ENCODE data around the gene NRXN2.

Gene NRXN2

GRCh38 chr11:64760759-64761420 is 37.9 kb upstream of the NRXN2 start:
- TF ChIP-seq, protein P1, sequence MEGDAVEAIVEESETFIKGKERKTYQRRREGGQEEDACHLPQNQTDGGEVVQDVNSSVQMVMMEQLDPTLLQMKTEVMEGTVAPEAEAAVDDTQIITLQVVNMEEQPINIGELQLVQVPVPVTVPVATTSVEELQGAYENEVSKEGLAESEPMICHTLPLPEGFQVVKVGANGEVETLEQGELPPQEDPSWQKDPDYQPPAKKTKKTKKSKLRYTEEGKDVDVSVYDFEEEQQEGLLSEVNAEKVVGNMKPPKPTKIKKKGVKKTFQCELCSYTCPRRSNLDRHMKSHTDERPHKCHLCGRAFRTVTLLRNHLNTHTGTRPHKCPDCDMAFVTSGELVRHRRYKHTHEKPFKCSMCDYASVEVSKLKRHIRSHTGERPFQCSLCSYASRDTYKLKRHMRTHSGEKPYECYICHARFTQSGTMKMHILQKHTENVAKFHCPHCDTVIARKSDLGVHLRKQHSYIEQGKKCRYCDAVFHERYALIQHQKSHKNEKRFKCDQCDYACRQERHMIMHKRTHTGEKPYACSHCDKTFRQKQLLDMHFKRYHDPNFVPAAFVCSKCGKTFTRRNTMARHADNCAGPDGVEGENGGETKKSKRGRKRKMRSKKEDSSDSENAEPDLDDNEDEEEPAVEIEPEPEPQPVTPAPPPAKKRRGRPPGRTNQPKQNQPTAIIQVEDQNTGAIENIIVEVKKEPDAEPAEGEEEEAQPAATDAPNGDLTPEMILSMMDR (IDR thresholded peaks at IDR 0.05; ENCODE audit: low read depth, low read length, poor library complexity, severe bottlenecking), result no peak
- TF ChIP-seq EZH2phosphoT487 (IDR thresholded peaks at IDR 0.05; ENCODE audit: borderline replicate concordance, low read length), result no peak
- peaks cover 30% of the 10 kb centered on the region for H4K20me1 ChIP-seq (ENCODE audit: control insufficient read depth, insufficient read depth, low read depth, low read length)
- no peaks in the 10 kb centered on the region for H3K9me3 ChIP-seq (ENCODE audit: control insufficient read depth, insufficient read depth, low read length)
- peaks cover 58% of the 10 kb centered on the region for H3K4me1 ChIP-seq (ENCODE audit: control insufficient read depth, low read length)
- H3K79me2 ChIP-seq (ENCODE audit: control insufficient read depth, low read length), result peaks cover 3% of the 10 kb centered on the region; the same call in 1 of the 2 replicates
- H3F3A ChIP-seq (ENCODE audit: control insufficient read depth, insufficient read depth), result peaks cover 48% of the 10 kb centered on the region
- no peak overlapping the region for H3K4me2 ChIP-seq (ENCODE audit: low read length)
- no peaks in the 10 kb centered on the region for H3K27me3 ChIP-seq (ENCODE audit: control insufficient read depth, low read length)
- H3K4me3 ChIP-seq (ENCODE audit: low read length), result no peak overlapping the region
- H3K27ac ChIP-seq (ENCODE audit: low read depth, low read length), result no peak overlapping the region
- H3K36me3 ChIP-seq (ENCODE audit: control insufficient read depth, low read length), result peaks cover 43% of the 10 kb centered on the region
- H3K9me2 ChIP-seq (replicated peaks; ENCODE audit: control insufficient read depth, low read length), result no peaks in the 10 kb centered on the region

DNA sequence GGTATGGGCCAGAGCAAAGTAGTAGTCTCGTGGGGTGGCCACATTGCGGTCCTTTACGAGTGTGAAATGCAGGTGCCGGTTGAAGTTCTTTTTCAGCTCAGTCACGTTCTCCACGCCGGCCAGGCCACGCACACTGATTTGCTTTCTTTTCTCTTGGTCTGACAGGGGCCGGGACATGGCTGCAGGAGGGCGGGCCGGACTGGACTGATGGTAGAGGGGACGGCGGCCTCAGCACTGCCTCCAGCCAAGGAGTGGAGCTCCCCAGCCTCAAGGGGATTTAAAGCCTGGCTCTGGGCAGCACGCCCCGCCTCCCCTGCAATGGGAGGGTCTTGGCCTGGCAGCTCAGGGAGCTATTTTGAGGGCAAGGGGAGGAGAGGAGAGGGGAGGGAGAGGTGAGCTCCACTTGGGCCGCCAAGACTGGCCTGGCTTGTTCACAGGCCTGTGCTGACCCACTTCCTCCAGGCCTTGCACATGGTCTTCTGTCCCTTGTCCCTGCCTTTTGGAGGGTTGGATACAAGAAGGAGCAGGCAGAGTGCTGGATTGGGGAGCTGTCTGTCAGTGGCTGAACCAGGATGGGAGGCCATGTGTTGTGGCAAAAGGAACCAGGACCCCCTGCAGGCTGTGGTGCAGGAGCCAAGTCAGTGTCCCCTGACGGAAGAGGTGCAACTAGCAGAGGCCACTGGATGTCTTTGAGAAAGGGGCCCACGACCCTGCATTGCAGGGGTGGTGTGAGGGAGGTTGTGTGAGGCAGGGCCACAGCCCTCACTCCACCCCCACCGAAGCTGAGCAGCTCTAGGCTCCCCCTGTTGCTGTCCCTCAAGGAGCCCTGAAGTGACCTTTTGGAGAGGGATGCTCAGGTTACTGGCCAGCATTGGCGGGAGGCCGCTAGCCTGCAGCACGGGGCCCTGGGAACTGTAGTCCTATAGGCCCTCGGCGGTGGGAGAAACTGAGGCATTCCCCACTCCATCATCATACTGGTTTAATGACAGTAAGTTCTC is 37.0 kb upstream of the NRXN2 start, which contains the start of gene PYGM:
TSS of gene PYGM (minus strand) at position 253 of the 998 bp plus-strand sequence. CDS start at position 177, 76 bp downstream.
- Histone ChIP-seq H3K4me2 (ENCODE audit: low read length) (no peak within 1 kb of the TSS), H3K9me2 (replicated peaks; ENCODE audit: control insufficient read depth, low read length) (no peaks in the 10 kb centered on the region), H3K27ac (ENCODE audit: low read depth, low read length) (no peak within 1 kb of the TSS), H3K79me2 (ENCODE audit: control insufficient read depth, low read length) (peaks cover 3% of the 10 kb centered on the region; the same call in 1 of the 2 replicates), H3K27me3 (ENCODE audit: control insufficient read depth, low read length) (no peaks in the 10 kb centered on the region), H4K20me1 (ENCODE audit: control insufficient read depth, insufficient read depth, low read depth, low read length) (peaks cover 26% of the 10 kb centered on the region), H3F3A (ENCODE audit: control insufficient read depth, insufficient read depth) (peaks cover 44% of the 10 kb centered on the region), H3K4me1 (ENCODE audit: control insufficient read depth, low read length) (peaks cover 53% of the 10 kb centered on the region), H3K9me3 (ENCODE audit: control insufficient read depth, insufficient read depth, low read length) (no peaks in the 10 kb centered on the region), H3K4me3 (ENCODE audit: low read length) (no peak within 1 kb of the TSS), H3K36me3 (ENCODE audit: control insufficient read depth, low read length) (peaks cover 34% of the 10 kb centered on the region)
- TF ChIP-seq, protein P1 (IDR thresholded peaks at IDR 0.05; ENCODE audit: low read depth, low read length, poor library complexity, severe bottlenecking), result no peak
- no peak for TF ChIP-seq EZH2phosphoT487 (IDR thresholded peaks at IDR 0.05; ENCODE audit: borderline replicate concordance, low read length)

GRCh38 chr11:64759131-64759721 is 36.2 kb upstream of the NRXN2 start:
- H3K27ac ChIP-seq (ENCODE audit: low read depth, low read length), result no peak overlapping the region
- H3K4me1 ChIP-seq (ENCODE audit: control insufficient read depth, low read length), result peaks cover 45% of the 10 kb centered on the region
- H3K9me3 ChIP-seq (ENCODE audit: control insufficient read depth, insufficient read depth, low read length), result no peaks in the 10 kb centered on the region
- H3K79me2 ChIP-seq (ENCODE audit: control insufficient read depth, low read length), result no peaks in the 10 kb centered on the region
- H3K9me2 ChIP-seq (replicated peaks; ENCODE audit: control insufficient read depth, low read length), result no peaks in the 10 kb centered on the region
- no peak overlapping the region for H3K4me3 ChIP-seq (ENCODE audit: low read length)
- peaks cover 19% of the 10 kb centered on the region for H4K20me1 ChIP-seq (ENCODE audit: control insufficient read depth, insufficient read depth, low read depth, low read length)
- H3K4me2 ChIP-seq (ENCODE audit: low read length), result no peak overlapping the region
- TF ChIP-seq EZH2phosphoT487 (IDR thresholded peaks at IDR 0.05; ENCODE audit: borderline replicate concordance, low read length), result no peak
- TF ChIP-seq, protein P1 (IDR thresholded peaks at IDR 0.05; ENCODE audit: low read depth, low read length, poor library complexity, severe bottlenecking), result no peak
- peaks cover 36% of the 10 kb centered on the region for H3F3A ChIP-seq (ENCODE audit: control insufficient read depth, insufficient read depth)
- H3K36me3 ChIP-seq (ENCODE audit: control insufficient read depth, low read length), result peaks cover 26% of the 10 kb centered on the region
- H3K27me3 ChIP-seq (ENCODE audit: control insufficient read depth, low read length), result no peaks in the 10 kb centered on the region
